ENCODE results near the gene SRA1. TPM values are rescaled to one million over a fixed set of nuclear protein-coding genes. Genes with fewer than 3 reads are reported as not detected.

Gene SRA1
- total RNA-seq, 4 donors from 2014 or later: 22.7 to 43.7 (median 35.7) TPM

- Histone ChIP-seq H3K4me1 (peaks cover 11 to 25% of the 10 kb centered on the region in 2 donors), H3K4me3 (replicated peaks in 1 of 3) (no peak overlapping the region), H3K9me3 (no peaks in the 10 kb centered on the region), H3K27ac (no peak overlapping the region), H3K27me3 (no peaks in the 10 kb centered on the region), H3K36me3 (peaks cover 12 to 21% of the 10 kb centered on the region in 2 donors)
- intact Hi-C loops (cut with DNase I): no loop called here
- TF ChIP-seq CTCF (IDR thresholded peaks at IDR 0.05): no peak
- TF ChIP-seq POLR2A (IDR thresholded peaks at IDR 0.05): no peak
- no peak for DNase-seq
- 68 to 70% methylated on average over 2 of the region's 2 CpGs for WGBS, 2 donors
Observed at GRCh38 chr5:140554454-140554853, 2.8 kb downstream of the SRA1 start.

GRCh38 chr5:140553657-140554056 is 3.6 kb downstream of the SRA1 start:
- Histone ChIP-seq H3K4me3 (replicated peaks in 1 of 3) (no peak overlapping the region), H3K36me3 (peaks cover 12 to 21% of the 10 kb centered on the region in 2 donors), H3K27ac (no peak overlapping the region), H3K9me3 (no peaks in the 10 kb centered on the region), H3K27me3 (no peaks in the 10 kb centered on the region), H3K4me1 (peaks cover 17 to 33% of the 10 kb centered on the region in 2 donors)
- TF ChIP-seq CTCF (IDR thresholded peaks at IDR 0.05) (no peak), POLR2A (IDR thresholded peaks at IDR 0.05) (no peak)
- DNase-seq: no peak
- 87 to 91% methylated on average over 2 of the region's 2 CpGs for WGBS, 2 donors
- intact Hi-C loops (cut with DNase I): no loop called here

GRCh38 chr5:140551872-140552271 is 5.4 kb downstream of the SRA1 start:
- H3K27ac ChIP-seq: no peak overlapping the region

GRCh38 chr5:140550147-140551079 is 6.9 kb downstream of the SRA1 start:
- intact Hi-C loops (cut with DNase I): no loop called here
- Histone ChIP-seq H3K36me3 (peaks cover 12 to 21% of the 10 kb centered on the region in 2 donors), H3K27ac (peak overlapping the region in 2 of 3 donors; percentile 80 to 99), H3K27me3 (no peaks in the 10 kb centered on the region), H3K4me1 (peaks cover 23 to 36% of the 10 kb centered on the region in 2 donors), H3K4me3 (replicated peaks in 1 of 3) (no peak overlapping the region), H3K9me3 (no peaks in the 10 kb centered on the region)
- WGBS, 2 donors: 86 to 90% methylated on average over 11 of the region's 11 CpGs
- no peak for DNase-seq
- no peak for TF ChIP-seq POLR2A (IDR thresholded peaks at IDR 0.05)
- no peak for TF ChIP-seq CTCF (IDR thresholded peaks at IDR 0.05)

More at GRCh38 chr5:140551872-140552271, 5.4 kb downstream of the SRA1 start:
- no peak for TF ChIP-seq POLR2A (IDR thresholded peaks at IDR 0.05)
- no peak for TF ChIP-seq CTCF (IDR thresholded peaks at IDR 0.05)
- DNase-seq: no peak
- peaks cover 30 to 42% of the 10 kb centered on the region in 2 donors for H3K4me1 ChIP-seq
- 81 to 85% methylated on average over 3 to 4 of the region's 4 CpGs for WGBS, 2 donors
- H3K27me3 ChIP-seq: no peaks in the 10 kb centered on the region
- no peaks in the 10 kb centered on the region for H3K9me3 ChIP-seq
- intact Hi-C loops (cut with DNase I): no loop called here
- peaks cover 12 to 21% of the 10 kb centered on the region in 2 donors for H3K36me3 ChIP-seq
- H3K4me3 ChIP-seq (replicated peaks in 1 of 3): no peak overlapping the region
